ENCODE results near the gene KRTAP5-6. TPM values are rescaled to one million over a fixed set of nuclear protein-coding genes. Genes with fewer than 3 reads are reported as not detected.
A peak's percentile ranks its signal among the peaks of the same experiment; 100 is the strongest.

The KRTAP5-6 gene, protein sequence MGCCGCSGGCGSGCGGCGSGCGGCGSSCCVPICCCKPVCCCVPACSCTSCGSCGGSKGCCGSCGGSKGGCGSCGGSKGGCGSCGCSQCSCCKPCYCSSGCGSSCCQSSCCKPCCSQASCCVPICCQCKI
- total RNA-seq (2014; rRNA removed; shearing (Covaris generic); ENCODE audit: low replicate concordance), result not detected in 2 replicates

DNA sequence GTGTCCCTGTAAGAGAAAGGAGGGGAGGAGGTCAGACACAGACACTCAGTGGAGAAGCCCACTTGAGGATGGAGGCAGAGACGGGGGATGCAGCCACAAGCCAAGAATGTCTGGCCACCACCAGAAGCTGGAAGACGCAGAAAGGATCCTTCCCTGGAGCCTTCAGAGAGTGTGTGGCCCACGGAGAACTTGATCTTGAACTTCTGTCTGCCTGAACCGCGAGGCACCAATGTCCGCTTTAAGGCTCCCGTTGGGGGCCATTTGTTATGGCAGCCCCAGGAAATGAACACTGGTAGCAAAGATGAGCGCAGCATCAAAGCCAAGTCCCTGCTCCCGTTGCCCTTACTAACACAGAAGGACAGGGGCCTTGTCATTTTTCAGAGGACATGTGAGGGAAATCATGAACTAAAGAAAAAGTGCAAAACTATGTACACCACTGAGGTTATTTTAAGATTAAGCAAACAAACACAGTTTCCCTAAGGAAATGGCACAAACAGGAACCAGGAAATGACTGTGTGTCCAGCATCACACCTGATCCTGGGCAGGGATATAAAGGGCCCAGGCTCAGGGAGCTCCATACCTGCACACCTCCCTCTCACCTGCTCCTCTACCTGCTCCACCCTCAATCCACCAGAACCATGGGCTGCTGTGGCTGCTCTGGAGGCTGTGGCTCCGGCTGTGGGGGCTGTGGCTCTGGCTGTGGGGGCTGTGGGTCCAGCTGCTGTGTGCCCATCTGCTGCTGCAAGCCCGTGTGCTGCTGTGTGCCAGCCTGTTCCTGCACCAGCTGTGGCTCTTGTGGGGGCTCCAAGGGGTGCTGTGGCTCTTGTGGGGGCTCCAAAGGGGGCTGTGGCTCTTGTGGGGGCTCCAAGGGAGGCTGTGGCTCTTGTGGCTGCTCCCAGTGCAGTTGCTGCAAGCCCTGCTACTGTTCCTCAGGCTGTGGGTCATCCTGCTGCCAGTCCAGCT is at the start of gene KRTAP5-6:
TSS of gene KRTAP5-6 (plus strand) at position 588 of the 963 bp plus-strand sequence. CDS start at position 639, 51 bp downstream.
- in situ Hi-C loops (cut with HindIII; ENCODE audit: low pct_unique_long_range_greater_than_20kb, low sequenced_read_pairs), result no loop called here
- no peak for DNase-seq (ENCODE audit: low read depth)

DNA sequence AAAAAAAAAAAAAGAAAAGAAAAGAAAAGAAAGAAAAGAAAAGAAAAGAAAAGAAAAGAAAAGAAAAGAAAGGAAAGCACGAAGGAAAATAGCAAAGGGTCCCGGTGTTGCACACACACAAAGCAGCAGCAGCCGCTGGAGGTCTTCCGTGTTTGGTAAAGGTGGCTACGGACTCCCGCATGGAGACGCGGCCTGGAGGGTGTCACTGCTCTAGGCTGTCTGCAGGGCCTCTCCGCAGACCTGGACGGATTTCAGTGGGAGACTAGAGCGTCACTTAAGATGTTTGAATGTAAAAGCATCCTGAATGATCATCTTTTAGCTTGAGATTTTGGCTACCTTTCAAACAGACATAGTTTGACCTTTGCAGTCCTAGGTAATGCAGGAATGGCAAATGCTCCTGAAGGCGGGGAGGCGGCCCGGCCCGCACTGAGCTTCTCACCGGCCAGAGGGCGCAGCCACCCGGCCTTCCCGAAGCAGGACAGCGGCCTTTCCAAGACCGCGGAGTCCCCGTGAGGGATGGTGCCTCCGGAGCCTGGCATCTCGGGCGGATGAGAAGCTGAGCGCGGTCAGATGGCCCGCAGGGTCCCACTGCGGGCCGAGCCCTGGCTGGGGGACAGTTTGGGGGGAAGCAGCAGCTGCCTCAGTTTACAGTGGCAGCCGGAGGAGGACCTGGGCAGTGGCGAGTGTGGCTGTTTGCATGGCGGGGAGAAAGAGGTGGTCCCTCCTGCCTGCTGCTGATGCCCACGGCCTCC is 48.9 kb upstream of the KRTAP5-6 start:
- in situ Hi-C loops (cut with HindIII; ENCODE audit: low pct_unique_long_range_greater_than_20kb, low sequenced_read_pairs), result no loop called here

DNA sequence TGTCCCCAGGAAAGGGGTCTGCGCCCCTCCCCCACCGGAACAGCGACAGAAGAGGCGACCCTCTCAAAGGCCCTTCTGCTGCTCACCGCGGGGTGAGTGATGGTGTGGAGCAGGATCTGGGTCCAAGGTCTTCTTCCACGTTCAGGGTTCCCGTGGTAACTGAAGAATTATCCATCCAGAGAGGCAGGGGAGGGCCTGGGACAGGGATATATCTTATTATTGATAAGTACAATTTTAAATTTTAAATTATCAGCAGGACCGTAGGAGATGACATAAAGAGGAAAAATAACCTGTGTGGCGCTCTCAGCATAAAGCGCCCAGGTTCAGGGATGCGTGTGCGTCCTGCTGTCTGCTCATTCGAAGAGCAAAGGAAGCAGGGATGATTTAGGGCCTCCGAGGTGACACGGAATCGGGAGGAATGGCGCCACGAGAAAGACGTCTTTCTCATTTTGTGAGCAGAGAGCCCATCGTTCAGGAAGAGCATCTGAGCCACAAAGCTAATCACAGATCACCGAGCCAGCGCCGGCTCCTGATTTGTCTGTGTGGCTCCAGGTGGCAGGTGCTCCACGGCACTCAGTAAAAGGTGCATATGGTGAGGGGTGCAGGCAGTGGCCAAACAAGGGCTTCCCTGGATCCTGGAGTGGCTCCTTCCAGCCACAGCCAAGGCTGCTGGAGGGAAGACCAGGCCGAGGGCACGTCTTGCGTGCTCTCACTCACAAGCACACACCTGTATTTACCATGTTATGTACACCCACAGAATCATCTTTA is 48.2 kb upstream of the KRTAP5-6 start:
- in situ Hi-C loops (cut with HindIII; ENCODE audit: low pct_unique_long_range_greater_than_20kb, low sequenced_read_pairs), result no loop called here
- no peak for DNase-seq (ENCODE audit: low read depth)

More for the DNA sequence above, 48.9 kb upstream of the KRTAP5-6 start:
- no peak for DNase-seq (ENCODE audit: low read depth)

DNA sequence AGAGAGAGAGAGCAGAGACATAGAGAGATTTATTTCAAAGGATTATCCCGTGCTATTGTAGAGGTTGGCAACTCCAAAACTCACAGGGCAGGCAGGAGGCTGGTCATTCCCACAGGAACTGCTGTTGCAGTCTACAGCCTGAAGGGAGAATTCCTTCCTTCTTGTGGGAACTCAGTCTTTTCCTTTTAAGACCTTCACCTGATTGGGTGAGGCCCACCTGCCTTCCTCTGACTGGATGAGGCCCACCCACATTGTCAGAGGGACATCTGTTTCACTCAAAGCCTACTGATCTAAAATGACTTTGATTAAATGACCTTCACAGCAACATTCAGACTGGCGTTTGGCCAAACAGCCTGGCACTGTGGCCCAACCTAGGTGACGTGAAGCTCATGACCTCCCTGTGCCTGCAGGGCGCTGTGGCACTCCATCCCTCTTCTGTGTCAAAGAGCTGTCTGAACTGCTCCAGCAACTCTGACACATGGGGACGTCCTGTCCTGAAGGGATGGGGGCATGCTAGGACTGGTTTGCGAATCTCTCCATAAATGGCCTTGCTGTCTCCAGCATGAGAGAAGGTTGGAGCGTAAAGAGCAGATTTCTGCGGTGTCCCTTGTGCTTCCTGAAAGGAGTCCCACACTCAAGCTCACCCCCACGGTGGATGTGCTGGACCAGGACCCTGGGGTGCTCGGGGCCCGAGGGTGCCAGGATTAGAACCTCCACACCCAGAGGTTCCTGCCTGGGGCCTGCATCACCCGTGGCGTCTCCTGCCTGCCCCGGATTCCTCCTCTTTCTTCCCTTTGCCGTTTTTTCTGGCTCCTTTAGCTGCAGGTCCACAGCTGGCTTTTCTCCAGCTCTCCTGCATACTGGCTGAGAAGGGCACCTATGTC is 46.7 kb upstream of the KRTAP5-6 start:
- in situ Hi-C loops (cut with HindIII; ENCODE audit: low pct_unique_long_range_greater_than_20kb, low sequenced_read_pairs), result no loop called here

DNA sequence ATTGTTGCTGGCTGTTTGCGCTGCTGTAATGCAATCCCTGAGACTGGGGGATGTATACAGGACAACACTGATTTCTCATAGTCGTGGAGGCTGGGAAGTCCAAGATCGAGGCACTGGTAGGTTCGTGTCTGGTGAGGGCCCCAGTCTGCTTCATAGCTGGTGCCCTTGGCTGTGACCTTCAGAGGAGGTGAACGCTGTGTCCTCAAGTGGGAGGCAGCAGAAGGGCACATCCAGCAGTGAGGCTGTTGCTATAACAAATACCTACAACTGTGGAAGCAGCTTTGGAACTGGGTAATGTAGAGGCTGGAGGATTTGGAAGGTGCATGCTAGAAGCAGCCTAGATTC is 46.1 kb upstream of the KRTAP5-6 start:
- DNase-seq (ENCODE audit: low read depth), result no peak
- in situ Hi-C loops (cut with HindIII; ENCODE audit: low pct_unique_long_range_greater_than_20kb, low sequenced_read_pairs), result no loop called here

More for the DNA sequence above, 46.7 kb upstream of the KRTAP5-6 start:
- no peak for DNase-seq (ENCODE audit: low read depth)

DNA sequence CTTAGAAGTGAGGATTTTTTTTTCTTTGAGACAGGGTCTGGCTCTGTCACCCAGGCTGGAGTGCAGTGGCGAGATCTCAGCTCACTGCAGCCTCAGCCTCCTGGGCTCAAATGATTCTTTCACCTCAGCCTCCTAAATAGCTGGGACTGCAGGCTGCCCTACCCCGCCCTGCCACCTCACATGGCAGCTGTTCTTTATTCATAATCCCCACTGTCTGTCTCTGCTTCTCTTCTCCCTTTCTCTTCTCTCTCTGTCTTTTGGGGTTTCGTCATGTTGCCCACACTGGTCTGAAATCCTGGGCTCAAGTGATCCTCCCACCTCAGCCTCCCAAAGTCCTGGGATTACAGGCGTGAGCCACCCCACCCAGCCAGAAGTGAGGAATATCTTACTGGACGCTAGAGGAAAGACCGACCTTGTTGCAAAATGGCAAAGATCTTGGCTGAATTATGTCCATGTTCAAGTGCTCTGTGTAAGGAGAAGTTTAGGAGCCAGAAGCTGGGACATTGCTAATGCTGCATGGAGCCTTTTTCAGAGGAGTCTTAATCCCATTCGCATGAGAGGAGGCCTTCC is 45.5 kb upstream of the KRTAP5-6 start:
- DNase-seq (ENCODE audit: low read depth), result no peak
- in situ Hi-C loops (cut with HindIII; ENCODE audit: low pct_unique_long_range_greater_than_20kb, low sequenced_read_pairs), result no loop called here

DNA sequence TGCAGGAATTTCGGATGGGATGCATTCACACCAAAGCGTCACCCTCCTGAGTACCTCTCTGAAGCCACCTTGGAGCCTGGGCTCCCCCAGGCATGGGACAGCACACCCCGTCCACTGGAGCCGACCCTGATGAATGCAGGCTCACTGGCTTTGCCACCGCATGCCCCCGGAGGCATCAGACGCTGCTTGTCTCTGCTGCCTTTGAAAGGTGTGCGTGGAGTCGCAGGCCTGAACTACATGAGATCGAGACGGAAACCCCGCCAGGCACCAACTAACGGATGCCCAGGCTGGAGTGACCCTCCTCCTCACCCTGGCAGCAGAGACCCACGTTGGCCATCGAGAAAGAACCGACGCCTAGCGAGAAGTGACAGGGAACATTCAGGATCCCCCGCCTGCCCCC is 45.0 kb upstream of the KRTAP5-6 start:
- in situ Hi-C loops (cut with HindIII; ENCODE audit: low pct_unique_long_range_greater_than_20kb, low sequenced_read_pairs), result no loop called here

DNA sequence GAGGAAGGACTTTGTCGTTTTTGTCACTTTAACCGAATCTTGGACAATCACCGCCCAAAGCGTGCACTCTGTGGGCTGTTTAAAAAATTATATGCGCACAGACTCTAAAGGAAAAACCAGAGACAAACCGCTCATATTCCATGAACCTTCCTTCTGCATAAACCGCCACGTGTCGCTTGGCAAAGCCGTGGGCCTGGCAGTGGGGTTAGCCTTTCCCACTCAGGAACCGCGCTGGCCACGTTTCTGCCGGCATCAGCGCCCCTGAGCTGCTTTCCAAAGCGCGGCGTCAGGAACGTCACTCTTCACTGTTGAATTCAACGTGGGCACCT is 44.6 kb upstream of the KRTAP5-6 start:
- DNase-seq (ENCODE audit: low read depth), result no peak
- in situ Hi-C loops (cut with HindIII; ENCODE audit: low pct_unique_long_range_greater_than_20kb, low sequenced_read_pairs), result no loop called here

More for the DNA sequence above, 45.0 kb upstream of the KRTAP5-6 start:
- no peak for DNase-seq (ENCODE audit: low read depth)

DNA sequence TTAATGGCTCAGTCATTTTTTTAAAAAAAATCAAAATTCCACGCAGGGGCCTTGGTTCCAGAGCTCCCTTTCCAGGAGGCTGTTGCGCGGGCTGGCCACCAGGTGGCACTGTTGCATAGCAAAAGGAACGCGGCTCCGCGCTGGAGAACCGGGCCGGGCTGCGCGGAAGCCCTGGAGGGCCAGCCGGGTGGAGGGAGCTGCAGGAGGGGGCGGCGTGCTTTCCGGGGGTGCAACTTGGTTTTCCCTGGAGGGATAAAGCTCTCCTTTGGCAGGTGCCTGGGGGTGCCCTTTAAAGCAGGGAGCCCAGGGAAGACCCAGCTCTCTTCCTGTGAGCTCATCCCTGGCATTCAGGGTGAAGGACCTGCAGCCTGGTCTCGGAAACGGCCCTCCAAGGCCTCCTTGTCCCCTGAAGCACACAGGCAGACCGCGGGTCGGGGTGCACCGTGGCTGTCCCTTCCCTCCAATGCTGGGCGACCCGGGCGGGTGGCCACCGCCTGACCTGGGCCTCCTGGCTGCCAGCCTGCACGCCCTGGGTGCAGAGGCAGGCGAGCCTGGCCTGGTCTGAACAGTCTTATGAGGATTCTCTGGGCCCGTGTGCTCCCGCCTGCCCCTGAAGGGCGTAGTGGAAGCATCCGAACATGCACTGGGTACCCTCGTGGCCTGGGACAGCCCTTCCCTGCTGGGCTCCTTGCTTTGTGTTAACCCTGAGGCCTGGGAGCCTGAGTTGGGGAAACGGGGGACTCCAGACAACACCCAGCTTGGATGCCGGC is 44.0 kb upstream of the KRTAP5-6 start:
- DNase-seq (ENCODE audit: low read depth), result peak; percentile 38
- in situ Hi-C loops (cut with HindIII; ENCODE audit: low pct_unique_long_range_greater_than_20kb, low sequenced_read_pairs), result no loop called here

DNA sequence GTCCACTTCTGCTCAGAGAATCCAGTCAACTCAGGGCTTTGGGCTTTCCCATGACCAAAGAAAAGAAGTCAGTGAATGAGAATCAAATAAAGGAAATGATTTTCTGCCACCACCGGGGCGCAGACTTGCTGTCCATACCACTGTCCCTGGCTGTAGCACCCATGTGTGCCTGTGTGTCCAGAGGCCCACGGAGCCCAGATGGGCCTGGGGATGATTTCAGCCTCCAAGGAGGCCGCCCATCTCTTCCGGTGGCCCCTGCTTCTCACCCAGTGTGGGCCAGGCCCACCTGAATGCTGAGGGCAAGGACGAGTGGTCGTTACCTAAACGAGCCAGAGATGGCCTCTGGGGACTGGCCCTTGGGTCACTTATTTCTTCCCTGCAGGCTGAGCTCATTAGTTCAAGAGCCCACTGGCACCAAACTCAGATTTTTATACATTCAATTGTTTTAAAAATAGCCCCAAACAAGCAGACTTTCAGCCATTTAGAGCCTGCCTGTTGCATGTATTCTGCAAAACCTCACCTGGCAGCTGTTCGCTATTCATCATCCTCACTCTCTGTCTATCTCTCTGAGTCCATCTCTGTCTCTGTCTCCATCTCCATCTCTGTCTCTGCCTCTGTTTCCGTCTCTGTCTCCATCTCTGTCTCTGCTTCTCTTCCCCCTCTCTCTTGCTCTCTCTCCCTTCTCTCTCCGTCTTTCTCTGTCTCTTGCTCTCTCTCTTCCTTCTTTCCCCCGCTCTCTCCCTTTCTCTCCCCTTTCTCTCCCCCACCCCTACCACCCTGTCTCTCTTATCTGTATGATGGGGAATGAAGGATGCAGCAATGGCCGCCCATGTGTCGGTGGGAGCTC is 43.2 kb upstream of the KRTAP5-6 start:
- DNase-seq (ENCODE audit: low read depth), result no peak
- in situ Hi-C loops (cut with HindIII; ENCODE audit: low pct_unique_long_range_greater_than_20kb, low sequenced_read_pairs), result no loop called here

DNA sequence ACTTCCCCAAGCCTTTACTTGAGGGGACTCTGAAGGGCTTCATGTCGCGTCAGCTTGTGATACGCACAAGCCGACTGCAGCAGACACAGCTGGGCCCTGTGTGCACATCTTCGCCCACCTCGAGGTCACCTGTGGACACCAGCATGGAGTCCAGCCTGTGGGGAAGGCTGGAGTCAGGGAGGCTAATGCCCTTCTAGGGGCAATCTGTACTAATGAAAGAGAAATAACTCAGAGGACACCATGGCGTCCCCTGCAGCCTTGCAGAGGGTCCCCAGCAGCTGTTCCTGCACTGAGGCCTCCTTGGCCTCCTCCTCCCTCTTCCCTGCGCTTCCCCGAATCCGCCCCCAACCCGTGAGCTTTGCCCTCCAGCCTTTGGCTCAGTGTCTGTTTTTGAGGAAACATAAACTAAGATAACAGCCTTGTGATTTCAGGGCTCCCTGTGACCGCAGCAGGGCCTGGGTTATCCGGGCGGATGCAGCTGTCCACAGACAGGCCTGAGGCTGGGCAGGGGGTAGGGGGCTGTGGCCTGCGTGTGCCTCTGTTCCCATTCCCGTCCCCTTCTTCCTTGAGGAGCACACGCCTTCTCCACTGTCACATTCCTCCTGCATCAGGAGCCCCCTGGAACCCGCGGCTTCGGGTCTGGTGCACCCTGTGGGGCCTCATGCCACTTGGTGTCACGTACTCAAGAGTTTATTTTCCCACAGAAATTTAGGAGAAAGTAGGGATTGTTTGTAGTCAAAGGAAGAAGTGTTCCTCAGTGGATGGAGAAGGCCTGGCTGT is 42.4 kb upstream of the KRTAP5-6 start:
- in situ Hi-C loops (cut with HindIII; ENCODE audit: low pct_unique_long_range_greater_than_20kb, low sequenced_read_pairs), result no loop called here

DNA sequence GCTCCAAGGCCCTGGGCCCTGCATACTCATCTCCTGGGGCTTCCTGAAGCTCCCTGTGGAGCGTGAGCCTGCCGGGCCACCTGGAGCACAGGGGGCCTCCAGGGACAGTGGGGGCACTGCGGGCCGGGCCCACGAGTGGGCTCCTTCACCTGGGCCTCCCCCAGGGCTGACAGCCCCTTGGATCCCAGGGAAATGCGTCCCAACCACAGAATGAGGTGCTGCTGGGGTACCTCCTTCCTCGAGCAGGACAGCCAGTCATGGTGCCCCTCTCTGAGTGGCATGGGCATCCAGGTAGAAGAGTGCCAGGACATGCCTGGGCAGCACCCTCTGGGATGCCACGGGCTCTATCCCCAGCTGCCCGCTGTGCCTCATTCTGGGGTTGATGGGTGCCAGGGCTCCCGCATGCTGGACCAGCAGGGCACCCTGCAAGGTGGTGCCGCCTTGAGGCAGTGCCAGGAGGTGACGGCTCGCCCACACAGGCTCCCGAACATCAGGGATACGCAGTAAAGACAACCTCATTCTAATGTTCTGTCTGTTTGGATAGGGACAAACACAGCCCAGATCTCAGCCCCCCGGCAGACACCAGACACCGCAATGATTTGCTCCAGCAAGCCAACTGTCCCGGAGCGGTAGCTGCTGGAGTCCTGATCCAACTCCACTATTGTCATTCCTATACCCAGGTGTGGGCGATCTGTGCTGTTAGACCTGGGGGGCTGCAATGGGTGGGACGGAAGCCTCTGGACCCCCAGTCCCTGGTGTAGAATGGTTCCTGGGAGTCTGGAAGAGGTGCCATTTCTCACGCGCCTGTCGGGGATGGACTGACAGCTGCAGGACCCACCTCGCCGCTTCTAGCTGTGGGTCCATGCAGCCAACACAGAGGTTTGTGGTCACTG is 41.6 kb upstream of the KRTAP5-6 start:
- DNase-seq (ENCODE audit: low read depth), result no peak
- in situ Hi-C loops (cut with HindIII; ENCODE audit: low pct_unique_long_range_greater_than_20kb, low sequenced_read_pairs), result no loop called here

More for the DNA sequence above, 42.4 kb upstream of the KRTAP5-6 start:
- no peak for DNase-seq (ENCODE audit: low read depth)

DNA sequence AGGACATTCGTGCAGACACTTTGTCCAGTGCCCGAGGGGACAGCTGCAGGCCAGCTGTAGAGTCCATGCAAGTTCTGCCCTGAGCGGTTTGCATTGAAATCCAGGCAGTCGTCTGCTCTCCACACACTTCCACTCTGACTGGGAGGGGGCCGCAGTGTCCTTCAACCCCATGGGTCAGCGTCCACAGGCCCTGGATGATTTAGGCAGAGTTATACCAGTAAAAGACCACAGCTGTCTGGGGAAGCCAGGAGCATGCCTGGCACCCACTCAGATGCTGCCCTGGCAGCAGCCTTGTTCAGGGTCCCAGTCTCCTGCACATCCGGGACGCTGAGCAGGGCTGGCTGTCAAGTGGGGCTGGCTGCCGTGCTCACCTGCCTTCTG is 40.9 kb upstream of the KRTAP5-6 start:
- DNase-seq (ENCODE audit: low read depth), result no peak
- in situ Hi-C loops (cut with HindIII; ENCODE audit: low pct_unique_long_range_greater_than_20kb, low sequenced_read_pairs), result no loop called here

DNA sequence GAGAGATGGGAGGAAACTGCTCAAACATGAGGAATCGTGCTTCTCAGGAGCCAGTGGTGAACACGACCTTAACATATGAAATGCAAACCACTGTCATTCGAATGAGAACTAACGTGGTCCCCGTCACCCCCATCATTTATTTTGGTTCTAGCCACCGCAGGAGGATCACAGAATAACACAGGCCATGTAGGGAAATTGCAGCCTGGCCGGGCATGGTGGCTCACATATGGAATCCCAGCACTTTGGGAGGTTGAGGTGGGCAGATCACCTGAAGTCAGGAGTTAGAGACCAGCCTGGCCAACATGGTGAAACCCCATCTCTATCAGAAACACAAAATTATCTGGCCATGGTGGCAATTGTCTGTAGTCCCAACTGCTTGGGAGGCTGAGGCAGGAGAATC is 40.3 kb upstream of the KRTAP5-6 start:
- in situ Hi-C loops (cut with HindIII; ENCODE audit: low pct_unique_long_range_greater_than_20kb, low sequenced_read_pairs), result no loop called here
- DNase-seq (ENCODE audit: low read depth), result no peak
